ENCODE data around the gene HOXB9. TPM values are rescaled to one million over a fixed set of nuclear protein-coding genes. Genes with fewer than 3 reads are reported as not detected.

The HOXB9 gene
- total and polyA plus RNA-seq, 2 donors from 2014 or later: 29.2 to 45.8 TPM

GRCh38 chr17:48609759-48610281, 16.3 kb downstream of the HOXB9 start:
- H3K27ac ChIP-seq (ENCODE audit: low read depth in 2 of 2, low read length in 2 of 2): peak overlapping the region; percentile 97
- H3K4me3 ChIP-seq (ENCODE audit: low read length in 3 of 3): peak overlapping the region; percentile 52 to 85 (median 82)
- no peaks in the 10 kb centered on the region for H3K27me3 ChIP-seq (ENCODE audit: control insufficient read depth, insufficient read depth, low read length)
- TF ChIP-seq CTCF (IDR thresholded peaks at IDR 0.05; ENCODE audit: borderline replicate concordance, extremely low read depth, insufficient read depth): no peak
- peaks cover 3 to 12% (median 12%) of the 10 kb centered on the region in 3 donors for H3K4me1 ChIP-seq (ENCODE audit: control insufficient read depth in 2 of 3, insufficient read depth in 2 of 3, low read depth in 1 of 3, low read length in 3 of 3)
- FAIRE-seq (no peak), DNase-seq (peak in 4 of 5 donors; percentile 80 to 86 (median 86))
- intact Hi-C loops (cut with DNase I): no loop called here
- H3K9me3 ChIP-seq (ENCODE audit: control insufficient read depth in 2 of 3, insufficient read depth in 1 of 3, low read length in 3 of 3): peaks cover 0 to 3% (median 0%) of the 10 kb centered on the region in 3 donors
- peak overlapping the region; percentile 38 to 98 (median 90) for H3K9ac ChIP-seq (ENCODE audit: low read length in 3 of 3)
- H3K36me3 ChIP-seq (ENCODE audit: control insufficient read depth in 2 of 3, insufficient read depth in 3 of 3, low read length in 3 of 3): no peaks in the 10 kb centered on the region

GRCh38 chr17:48609033-48609432, 17.1 kb downstream of the HOXB9 start:
- DNase-seq (peak in 3 of 5 donors; percentile 68 to 87 (median 80)), FAIRE-seq (no peak)
- no peak for TF ChIP-seq CTCF (IDR thresholded peaks at IDR 0.05; ENCODE audit: borderline replicate concordance, extremely low read depth, insufficient read depth)
- Histone ChIP-seq H3K4me3 (ENCODE audit: low read length in 3 of 3) (peak overlapping the region; percentile 48 to 85 (median 52)), H3K9me3 (ENCODE audit: control insufficient read depth in 2 of 3, insufficient read depth in 1 of 3, low read length in 3 of 3) (peaks cover 0 to 3% (median 0%) of the 10 kb centered on the region in 3 donors), H3K27ac (ENCODE audit: low read depth in 2 of 2, low read length in 2 of 2) (peak overlapping the region; percentile 97), H3K27me3 (ENCODE audit: control insufficient read depth, insufficient read depth, low read length) (no peaks in the 10 kb centered on the region), H3K36me3 (ENCODE audit: control insufficient read depth in 2 of 3, insufficient read depth in 3 of 3, low read length in 3 of 3) (no peaks in the 10 kb centered on the region), H3K4me1 (ENCODE audit: control insufficient read depth in 2 of 3, insufficient read depth in 2 of 3, low read depth in 1 of 3, low read length in 3 of 3) (peaks cover 3 to 12% (median 12%) of the 10 kb centered on the region in 3 donors), H3K9ac (ENCODE audit: low read length in 3 of 3) (peak overlapping the region; percentile 38 to 98 (median 82))
- intact Hi-C loops (cut with DNase I): no loop called here

DNA sequence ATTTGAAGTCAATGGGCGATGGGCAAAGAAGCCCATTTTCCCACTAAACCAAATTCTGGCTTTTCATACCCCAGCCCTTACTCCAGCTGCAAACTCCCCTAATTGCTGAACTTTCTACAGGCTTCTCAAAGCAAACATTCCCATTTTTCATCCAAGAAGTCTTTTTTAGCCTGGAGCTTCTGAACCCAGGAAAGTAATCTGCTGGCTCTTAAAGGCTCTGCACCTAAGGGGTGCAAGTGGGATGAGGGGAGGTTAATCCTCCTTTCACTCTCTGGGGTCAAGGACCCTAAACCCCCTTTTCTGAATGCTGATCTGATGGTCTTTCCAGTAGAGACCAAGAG, 17.7 kb downstream of the HOXB9 start:
- H3K27me3 ChIP-seq (ENCODE audit: control insufficient read depth, insufficient read depth, low read length): no peaks in the 10 kb centered on the region
- H3K9ac ChIP-seq (ENCODE audit: low read length in 3 of 3): peak overlapping the region in 2 of 3 donors; percentile 59 to 98

More for the DNA sequence above, 17.7 kb downstream of the HOXB9 start:
- intact Hi-C loops (cut with DNase I): no loop called here
- DNase-seq (no peak), FAIRE-seq (no peak)
- Histone ChIP-seq H3K36me3 (ENCODE audit: control insufficient read depth in 2 of 3, insufficient read depth in 3 of 3, low read length in 3 of 3) (no peaks in the 10 kb centered on the region), H3K9me3 (ENCODE audit: control insufficient read depth in 2 of 3, insufficient read depth in 1 of 3, low read length in 3 of 3) (peaks cover 0 to 3% (median 0%) of the 10 kb centered on the region in 3 donors), H3K4me1 (ENCODE audit: control insufficient read depth in 2 of 3, insufficient read depth in 2 of 3, low read depth in 1 of 3, low read length in 3 of 3) (peaks cover 3 to 12% (median 12%) of the 10 kb centered on the region in 3 donors), H3K27ac (ENCODE audit: low read depth in 2 of 2, low read length in 2 of 2) (peak overlapping the region; percentile 97), H3K4me3 (ENCODE audit: low read length in 3 of 3) (peak overlapping the region; percentile 11 to 85 (median 52))
- no peak for TF ChIP-seq CTCF (IDR thresholded peaks at IDR 0.05; ENCODE audit: borderline replicate concordance, extremely low read depth, insufficient read depth)

Data from kidney (tissue), 14 donors.